ENCODE measurements around the gene G3BP2.
"Not testable (repeated sequence)": the region's sequence is repeated elsewhere in the genome, so short reads cannot be mapped to it uniquely, and the experiment has no call there.

Gene G3BP2

DNA sequence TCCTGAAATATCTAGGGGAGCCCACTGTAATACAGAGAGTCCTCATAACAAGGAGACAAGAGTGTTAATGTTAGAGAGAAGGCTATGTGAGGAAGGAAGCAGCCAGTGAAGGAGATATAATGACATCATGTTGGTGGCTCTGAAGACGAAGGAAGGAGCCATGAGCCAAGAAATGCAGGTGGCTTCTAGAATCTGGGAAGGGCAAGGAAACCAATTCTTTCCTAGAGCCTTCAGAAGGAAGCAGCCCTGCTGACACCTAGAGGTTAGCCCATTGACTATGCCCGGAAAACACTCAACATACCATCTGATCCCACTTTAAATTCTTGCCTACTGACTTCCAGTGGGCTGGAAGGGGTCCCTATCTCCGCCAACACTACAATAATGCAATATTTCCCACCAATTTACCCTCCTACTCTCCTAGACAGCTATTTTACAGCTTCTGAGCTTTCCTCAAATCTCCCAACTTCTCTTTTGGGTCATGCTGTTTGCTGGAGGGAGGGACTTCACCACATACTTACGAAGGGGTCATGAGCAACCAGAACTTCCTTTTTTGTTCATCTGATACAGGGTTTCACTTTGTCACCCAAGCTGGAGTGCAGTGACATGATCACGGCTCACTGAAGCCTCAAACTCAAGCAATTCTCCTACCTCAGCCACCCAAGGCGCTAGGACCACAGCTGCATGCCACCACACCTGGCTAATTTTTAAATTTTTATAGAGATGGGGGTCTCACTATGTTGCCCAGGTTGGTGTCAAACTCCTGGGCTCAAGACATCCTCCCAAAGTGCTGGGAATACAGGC lies 25.2 kb upstream of the G3BP2 start:
- DNase-seq (ENCODE audit: low read depth), result no peak
- TF ChIP-seq, protein P1, sequence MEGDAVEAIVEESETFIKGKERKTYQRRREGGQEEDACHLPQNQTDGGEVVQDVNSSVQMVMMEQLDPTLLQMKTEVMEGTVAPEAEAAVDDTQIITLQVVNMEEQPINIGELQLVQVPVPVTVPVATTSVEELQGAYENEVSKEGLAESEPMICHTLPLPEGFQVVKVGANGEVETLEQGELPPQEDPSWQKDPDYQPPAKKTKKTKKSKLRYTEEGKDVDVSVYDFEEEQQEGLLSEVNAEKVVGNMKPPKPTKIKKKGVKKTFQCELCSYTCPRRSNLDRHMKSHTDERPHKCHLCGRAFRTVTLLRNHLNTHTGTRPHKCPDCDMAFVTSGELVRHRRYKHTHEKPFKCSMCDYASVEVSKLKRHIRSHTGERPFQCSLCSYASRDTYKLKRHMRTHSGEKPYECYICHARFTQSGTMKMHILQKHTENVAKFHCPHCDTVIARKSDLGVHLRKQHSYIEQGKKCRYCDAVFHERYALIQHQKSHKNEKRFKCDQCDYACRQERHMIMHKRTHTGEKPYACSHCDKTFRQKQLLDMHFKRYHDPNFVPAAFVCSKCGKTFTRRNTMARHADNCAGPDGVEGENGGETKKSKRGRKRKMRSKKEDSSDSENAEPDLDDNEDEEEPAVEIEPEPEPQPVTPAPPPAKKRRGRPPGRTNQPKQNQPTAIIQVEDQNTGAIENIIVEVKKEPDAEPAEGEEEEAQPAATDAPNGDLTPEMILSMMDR (IDR thresholded peaks at IDR 0.05; ENCODE audit: insufficient read depth, low read depth, low read length, missing control alignments), result no peak
- no peak overlapping the region for H3K4me3 ChIP-seq (ENCODE audit: low read length)

DNA sequence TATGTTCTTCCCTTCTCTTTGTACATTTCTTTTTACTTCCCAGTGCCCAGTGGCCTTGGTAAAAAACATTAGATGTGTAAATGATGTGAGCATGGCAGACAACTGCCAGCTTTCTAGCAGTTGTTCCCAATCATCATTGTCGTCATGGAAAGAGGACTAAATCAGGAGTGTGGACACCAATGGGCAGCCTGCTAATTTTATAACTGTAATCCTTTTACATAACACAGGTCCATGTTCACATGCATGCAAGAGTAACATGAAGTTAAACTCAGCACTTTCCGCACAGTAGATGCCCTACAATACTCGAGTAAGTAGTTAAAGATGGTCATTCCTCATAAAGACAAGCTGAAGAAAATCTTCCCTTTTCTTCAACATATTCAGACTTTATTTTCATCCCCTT lies 23.4 kb upstream of the G3BP2 start:
- TF ChIP-seq, protein P1 (IDR thresholded peaks at IDR 0.05; ENCODE audit: insufficient read depth, low read depth, low read length, missing control alignments), result no peak
- DNase-seq (ENCODE audit: low read depth), result no peak
- no peak overlapping the region for H3K4me3 ChIP-seq (ENCODE audit: low read length)

DNA sequence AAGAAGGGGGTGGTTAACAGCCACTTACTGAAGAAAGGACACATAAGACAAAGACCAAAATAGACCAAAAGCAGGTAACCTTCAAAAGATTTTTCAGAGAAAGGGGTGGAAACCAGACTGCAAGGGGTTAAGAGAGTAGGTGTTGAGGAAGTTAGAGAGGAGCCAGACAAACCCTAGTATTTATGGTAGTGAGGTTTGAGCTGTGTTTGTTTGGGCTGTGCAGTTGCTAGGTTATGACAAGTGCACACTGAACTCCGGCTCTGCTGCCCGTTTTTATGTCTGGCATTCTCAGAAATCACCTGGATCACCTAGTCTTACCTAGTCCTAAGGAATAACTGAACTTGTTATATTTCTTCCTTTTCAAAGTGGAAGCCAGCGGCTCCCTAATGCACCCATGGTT lies 22.9 kb upstream of the G3BP2 start:
- H3K4me3 ChIP-seq (ENCODE audit: low read length), result no peak overlapping the region
- no peak for DNase-seq (ENCODE audit: low read depth)
- TF ChIP-seq, protein P1 (IDR thresholded peaks at IDR 0.05; ENCODE audit: insufficient read depth, low read depth, low read length, missing control alignments), result no peak

DNA sequence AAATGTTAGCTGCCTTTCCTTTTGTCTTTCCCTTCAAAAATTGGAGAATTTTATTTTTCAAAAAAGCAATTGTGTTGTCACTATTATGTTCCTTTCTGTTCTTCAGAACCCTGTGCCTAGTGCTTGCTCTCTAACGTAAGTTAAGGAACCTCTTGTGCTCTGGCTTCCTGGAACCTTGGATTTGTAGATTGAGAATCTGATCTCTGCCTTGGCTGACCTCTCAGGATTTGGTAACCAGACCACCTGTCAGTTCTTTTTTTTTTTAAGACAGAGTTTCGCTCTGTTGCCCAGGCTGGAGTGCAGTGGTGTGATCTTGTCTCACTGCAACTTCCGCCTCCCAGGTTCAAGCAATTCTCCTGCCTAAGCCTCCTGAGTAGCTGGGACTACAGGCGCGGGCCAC lies 18.9 kb upstream of the G3BP2 start:
- H3K4me3 ChIP-seq (ENCODE audit: low read length); DNase-seq (ENCODE audit: low read depth): not testable (repeated sequence)

DNA sequence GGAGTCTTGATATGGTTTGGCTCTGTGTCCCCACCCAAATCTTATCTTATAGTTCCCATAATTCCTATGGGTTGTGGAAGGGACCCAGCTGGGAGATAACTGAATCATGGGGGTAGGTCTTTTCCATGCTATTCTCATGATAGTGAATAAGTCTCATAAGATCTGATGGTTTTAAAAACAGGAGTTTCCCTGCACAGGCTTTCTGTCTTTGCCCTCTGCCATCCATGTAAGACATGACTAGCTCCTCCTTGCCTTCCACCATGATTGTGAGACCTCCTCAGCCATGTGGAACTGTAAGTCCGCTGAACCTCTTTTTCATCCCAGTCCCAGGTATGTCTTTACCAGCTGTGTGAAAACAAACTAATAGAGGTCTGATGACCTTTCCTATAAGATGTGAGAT lies 13.9 kb upstream of the G3BP2 start:
- DNase-seq (ENCODE audit: low read depth); H3K4me3 ChIP-seq (ENCODE audit: low read length): not testable (repeated sequence)

DNA sequence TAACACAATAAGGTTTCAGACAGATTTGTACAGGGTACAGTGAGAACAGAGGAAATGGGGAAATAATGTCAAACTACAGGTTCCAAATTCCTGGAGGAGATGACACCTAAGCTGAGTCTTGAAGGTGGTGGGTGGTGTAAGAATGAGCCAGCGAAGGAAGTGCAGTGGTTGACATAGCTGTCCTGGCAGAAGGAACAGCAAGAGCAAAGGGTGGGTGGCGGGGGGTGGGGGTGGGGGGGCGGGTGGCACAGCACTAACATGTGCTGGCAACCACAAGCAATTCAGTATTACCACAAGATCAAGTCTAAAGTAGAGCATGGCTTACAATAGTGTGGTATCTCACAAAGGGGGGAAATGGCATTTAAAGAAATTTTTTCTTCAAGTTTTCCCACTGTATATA lies 13.1 kb upstream of the G3BP2 start:
- no peak for DNase-seq (ENCODE audit: low read depth)
- TF ChIP-seq, protein P1 (IDR thresholded peaks at IDR 0.05; ENCODE audit: insufficient read depth, low read depth, low read length, missing control alignments), result no peak
- no peak overlapping the region for H3K4me3 ChIP-seq (ENCODE audit: low read length)

DNA sequence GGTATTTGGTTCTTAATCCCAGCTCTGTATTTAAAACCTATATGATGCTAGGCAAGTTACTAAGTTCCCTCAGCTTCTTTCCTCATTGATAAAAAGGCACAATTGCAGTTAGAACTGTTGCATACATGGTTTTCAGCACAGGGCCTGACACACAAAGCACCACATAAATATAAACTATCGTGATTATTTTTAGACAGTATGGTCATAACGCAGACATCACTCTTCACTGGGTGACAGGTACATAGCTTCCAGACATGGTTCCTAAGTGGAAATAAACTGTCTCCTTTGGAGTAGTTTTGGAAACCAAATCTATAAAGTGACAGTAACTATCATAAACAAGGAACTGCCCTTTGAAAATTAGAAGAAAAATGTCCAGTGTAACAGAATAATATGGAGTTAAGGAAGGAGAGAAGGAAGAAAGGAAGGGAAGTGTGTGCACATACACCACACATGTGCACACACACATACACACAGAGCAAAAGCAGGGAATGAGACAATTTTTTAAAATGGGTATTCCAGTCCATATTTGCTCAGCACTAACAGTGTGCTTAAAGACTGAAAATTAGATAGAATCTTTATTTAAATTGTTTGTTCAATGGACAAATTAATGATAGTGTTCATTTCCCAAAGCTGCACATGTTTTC lies 12.5 kb upstream of the G3BP2 start:
- DNase-seq (ENCODE audit: low read depth), result no peak
- TF ChIP-seq, protein P1 (IDR thresholded peaks at IDR 0.05; ENCODE audit: insufficient read depth, low read depth, low read length, missing control alignments), result no peak

More for the DNA sequence above, 12.5 kb upstream of the G3BP2 start:
- H3K4me3 ChIP-seq (ENCODE audit: low read length), result no peak overlapping the region
